ENCODE data around the gene C19orf44. TPM values are rescaled to one million over a fixed set of nuclear protein-coding genes. Genes with fewer than 3 reads are reported as not detected.

The C19orf44 gene
- polyA plus RNA-seq, 1 donor (not counting 4 experiments of a cell fraction or from before 2014, with no cell fraction given): 2.7 TPM

- Histone ChIP-seq H3K9me3 (ENCODE audit: control insufficient read depth, low read depth, low read length) (no peaks in the 10 kb centered on the region), H3K9me1 (ENCODE audit: control insufficient read depth, extremely low read depth, insufficient read depth, low read length) (no peaks in the 10 kb centered on the region), H3K79me2 (ENCODE audit: control insufficient read depth, insufficient read depth, low read length) (no peaks in the 10 kb centered on the region), H2AFZ (ENCODE audit: control insufficient read depth, low read length) (no peak overlapping the region), H3K27ac (ENCODE audit: control insufficient read depth, insufficient read depth, low read length) (no peak overlapping the region), H4K20me1 (ENCODE audit: control insufficient read depth, extremely low read depth, insufficient read depth, low read length) (no peaks in the 10 kb centered on the region), H3K4me1 (ENCODE audit: control insufficient read depth, extremely low read depth, insufficient read depth, low read length) (no peaks in the 10 kb centered on the region), H3K9ac (ENCODE audit: control insufficient read depth, extremely low read depth, insufficient read depth, low read length) (no peak overlapping the region), H3K27me3 (ENCODE audit: control insufficient read depth, extremely low read depth, insufficient read depth, low read length) (no peaks in the 10 kb centered on the region), H3K4me2 (ENCODE audit: control insufficient read depth, extremely low read depth, insufficient read depth, low read depth, low read length) (no peak overlapping the region), H3K4me3 (ENCODE audit: control insufficient read depth in 2 of 3, extremely low read depth in 1 of 3, insufficient read depth in 2 of 3, low read depth in 1 of 3, low read length in 3 of 3) (no peak overlapping the region), H3K36me3 (ENCODE audit: control insufficient read depth in 2 of 2, extremely low read depth in 1 of 2, insufficient read depth in 2 of 2, low read length in 2 of 2) (peaks cover 44 to 55% of the 10 kb centered on the region in 2 experiments)
- dilution Hi-C loops (cut with MboI; ENCODE audit: extremely low pct_ligation_motif_present, low sequenced_read_pairs): no loop called here
- no peak for DNase-seq (ENCODE audit: low read depth, low spot score)
- FAIRE-seq: no peak
- TF ChIP-seq CTCF (optimal IDR thresholded peaks at IDR 0.05 in 1 of 3, IDR thresholded peaks at IDR 0.05 in 1 of 3, conservative IDR thresholded peaks at IDR 0.05 in 1 of 3; ENCODE audit: extremely low read depth in 1 of 3, insufficient read depth in 2 of 3, low read length in 3 of 3): peak in 2 of 3 experiments; percentile 2 to 10
- TF ChIP-seq EZH2 (IDR thresholded peaks at IDR 0.05; ENCODE audit: low read length): no peak
These were observed 22.5 kb downstream of the C19orf44 start for GRCh38 chr19:16518483-16519229.

- no peak overlapping the region for H3K4me3 ChIP-seq (ENCODE audit: control insufficient read depth in 2 of 3, extremely low read depth in 1 of 3, insufficient read depth in 2 of 3, low read depth in 1 of 3, low read length in 3 of 3)
- H3K4me2 ChIP-seq (ENCODE audit: control insufficient read depth, extremely low read depth, insufficient read depth, low read depth, low read length): no peak overlapping the region
- no peaks in the 10 kb centered on the region for H4K20me1 ChIP-seq (ENCODE audit: control insufficient read depth, extremely low read depth, insufficient read depth, low read length)
- DNase-seq (ENCODE audit: low read depth, low spot score): no peak
- H3K9ac ChIP-seq (ENCODE audit: control insufficient read depth, extremely low read depth, insufficient read depth, low read length): no peak overlapping the region
- dilution Hi-C loops (cut with MboI; ENCODE audit: extremely low pct_ligation_motif_present, low sequenced_read_pairs): no loop called here
- H3K9me1 ChIP-seq (ENCODE audit: control insufficient read depth, extremely low read depth, insufficient read depth, low read length): no peaks in the 10 kb centered on the region
- FAIRE-seq: no peak
- no peak overlapping the region for H2AFZ ChIP-seq (ENCODE audit: control insufficient read depth, low read length)
- H3K27me3 ChIP-seq (ENCODE audit: control insufficient read depth, extremely low read depth, insufficient read depth, low read length): no peaks in the 10 kb centered on the region
- no peak overlapping the region for H3K27ac ChIP-seq (ENCODE audit: control insufficient read depth, insufficient read depth, low read length)
- peaks cover 48 to 60% of the 10 kb centered on the region in 2 experiments for H3K36me3 ChIP-seq (ENCODE audit: control insufficient read depth in 2 of 2, extremely low read depth in 1 of 2, insufficient read depth in 2 of 2, low read length in 2 of 2)
- H3K9me3 ChIP-seq (ENCODE audit: control insufficient read depth, low read depth, low read length): no peaks in the 10 kb centered on the region
- no peaks in the 10 kb centered on the region for H3K4me1 ChIP-seq (ENCODE audit: control insufficient read depth, extremely low read depth, insufficient read depth, low read length)
- no peaks in the 10 kb centered on the region for H3K79me2 ChIP-seq (ENCODE audit: control insufficient read depth, insufficient read depth, low read length)
- TF ChIP-seq EZH2 (IDR thresholded peaks at IDR 0.05; ENCODE audit: low read length) (no peak), CTCF (optimal IDR thresholded peaks at IDR 0.05 in 1 of 3, IDR thresholded peaks at IDR 0.05 in 1 of 3, conservative IDR thresholded peaks at IDR 0.05 in 1 of 3; ENCODE audit: extremely low read depth in 1 of 3, insufficient read depth in 2 of 3, low read length in 3 of 3) (no peak)
These were observed 23.1 kb downstream of the C19orf44 start for GRCh38 chr19:16519230-16519687.
